A673 (cell line): ENCODE measurements around the gene NPTX2.

Experiments
- EZH2 ChIP-seq: fragments of 200-600 bp; sonication (generic); IDR thresholded peaks from 2 replicates; pipeline ENCODE4 v1.6.1; 2017; ENCODE audit warnings: borderline replicate concordance, low read depth, mild to moderate bottlenecking, mixed read lengths, antibody characterized with exemption, low read length; ENCODE audit not compliant: poor library complexity, severe bottlenecking
- TF ChIP-seq, protein P1 (sequence below): fragments of 300-800, 200-600 bp; sonication (generic); conservative IDR thresholded peaks from 2 replicates; pipeline ENCODE4 v1.5.1; 2017; ENCODE audit warnings: low read depth, mild to moderate bottlenecking, antibody characterized with exemption, low read length, moderate library complexity, mixed read lengths

DNA sequence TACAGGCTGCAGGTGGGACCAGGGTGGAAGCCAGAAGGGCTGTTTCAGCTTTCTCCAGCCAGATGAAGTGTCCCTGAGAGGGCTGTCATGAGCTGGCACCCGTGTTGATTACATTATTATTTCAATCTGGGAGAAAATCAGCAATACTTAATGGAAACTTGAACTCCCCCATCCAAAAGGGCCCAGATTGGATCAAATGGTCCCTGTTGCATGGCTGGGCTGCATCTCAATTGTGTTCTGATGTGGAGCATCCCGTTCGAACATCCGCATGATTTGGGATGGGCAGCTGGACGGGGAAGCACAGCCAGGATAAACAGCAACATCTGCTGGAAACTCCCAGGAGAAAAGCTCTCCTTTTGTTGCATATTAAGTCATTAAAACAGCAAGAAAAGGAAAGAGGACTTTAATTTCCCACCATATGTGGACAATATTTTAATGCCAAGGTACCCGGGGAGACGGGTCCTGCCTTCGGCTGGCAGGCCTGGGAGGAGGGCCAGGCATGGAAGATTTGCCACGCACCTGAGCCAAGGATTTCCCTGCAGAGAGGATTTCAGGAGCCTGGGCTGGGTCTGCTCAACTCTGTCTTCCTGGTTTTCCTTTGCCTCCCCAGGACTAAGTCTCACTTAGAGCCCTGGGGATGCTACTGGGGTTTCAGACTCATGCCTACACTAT is 52.4 kb downstream of the NPTX2 start:
- TF ChIP-seq, protein P1, sequence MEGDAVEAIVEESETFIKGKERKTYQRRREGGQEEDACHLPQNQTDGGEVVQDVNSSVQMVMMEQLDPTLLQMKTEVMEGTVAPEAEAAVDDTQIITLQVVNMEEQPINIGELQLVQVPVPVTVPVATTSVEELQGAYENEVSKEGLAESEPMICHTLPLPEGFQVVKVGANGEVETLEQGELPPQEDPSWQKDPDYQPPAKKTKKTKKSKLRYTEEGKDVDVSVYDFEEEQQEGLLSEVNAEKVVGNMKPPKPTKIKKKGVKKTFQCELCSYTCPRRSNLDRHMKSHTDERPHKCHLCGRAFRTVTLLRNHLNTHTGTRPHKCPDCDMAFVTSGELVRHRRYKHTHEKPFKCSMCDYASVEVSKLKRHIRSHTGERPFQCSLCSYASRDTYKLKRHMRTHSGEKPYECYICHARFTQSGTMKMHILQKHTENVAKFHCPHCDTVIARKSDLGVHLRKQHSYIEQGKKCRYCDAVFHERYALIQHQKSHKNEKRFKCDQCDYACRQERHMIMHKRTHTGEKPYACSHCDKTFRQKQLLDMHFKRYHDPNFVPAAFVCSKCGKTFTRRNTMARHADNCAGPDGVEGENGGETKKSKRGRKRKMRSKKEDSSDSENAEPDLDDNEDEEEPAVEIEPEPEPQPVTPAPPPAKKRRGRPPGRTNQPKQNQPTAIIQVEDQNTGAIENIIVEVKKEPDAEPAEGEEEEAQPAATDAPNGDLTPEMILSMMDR: no peak
- TF ChIP-seq EZH2: no peak
